HCT116 (cell line): ENCODE results near the gene NCAN.

ENCODE experiments used
- TF ChIP-seq, protein P1 (sequence below), 3 experiments: fragments of 200-600 bp in 1 of 3; sonication (generic) in 1 of 3; IDR thresholded peaks in 2 of 3; conservative IDR thresholded peaks in 1 of 3; 2 replicates each; pipeline ENCODE4 v1.5.1; 2012 to 2017; ENCODE audit warnings: low read depth in 2 of 3, low read length in 2 of 3, antibody characterized with exemption in 1 of 3, borderline replicate concordance in 1 of 3, control low read depth in 1 of 3, mild to moderate bottlenecking in 1 of 3, mixed read lengths in 1 of 3, mixed run types in 1 of 3, moderate library complexity in 1 of 3; ENCODE audit not compliant: insufficient read depth in 1 of 3
- TF ChIP-seq, protein P2 (sequence below): IDR thresholded peaks from 2 replicates; pipeline ENCODE4 v1.6.1; 2012

DNA sequence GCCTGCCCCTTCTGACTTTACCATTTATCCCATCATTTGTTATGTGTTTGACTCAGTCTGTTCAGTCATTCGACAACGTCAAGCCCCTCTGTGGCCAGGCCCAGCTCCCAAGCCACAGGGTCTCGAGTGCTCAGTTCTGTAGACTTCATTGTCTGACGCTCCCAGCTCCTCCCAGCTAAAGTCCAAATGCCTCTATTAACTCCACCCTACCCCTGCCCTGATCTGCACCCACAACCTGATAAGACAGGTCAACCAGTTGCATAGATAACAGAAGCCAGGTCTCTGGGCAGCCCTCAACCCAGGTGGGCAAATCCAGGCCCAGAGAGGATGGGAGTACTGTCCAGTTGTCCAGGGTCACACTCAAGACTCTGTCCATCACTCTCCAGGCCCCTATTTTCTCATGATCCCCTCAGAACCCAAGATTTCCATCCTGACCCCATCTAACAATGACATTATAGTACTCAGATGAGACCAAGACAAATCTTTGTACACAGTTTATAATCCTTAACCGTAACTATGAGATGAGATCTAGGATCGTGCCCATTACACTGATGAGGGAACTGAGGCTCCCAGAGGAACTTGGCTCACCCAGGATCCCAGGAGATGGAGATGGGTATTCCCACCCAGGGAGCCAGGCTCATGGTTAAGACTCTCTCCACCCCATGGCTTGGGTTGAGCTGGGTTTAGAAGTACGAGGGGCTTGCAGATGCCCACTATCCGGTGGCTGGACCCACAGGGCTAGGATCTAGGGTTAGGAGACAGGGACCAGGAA lies 60.3 kb downstream of the NCAN start:
- TF ChIP-seq, protein P1, sequence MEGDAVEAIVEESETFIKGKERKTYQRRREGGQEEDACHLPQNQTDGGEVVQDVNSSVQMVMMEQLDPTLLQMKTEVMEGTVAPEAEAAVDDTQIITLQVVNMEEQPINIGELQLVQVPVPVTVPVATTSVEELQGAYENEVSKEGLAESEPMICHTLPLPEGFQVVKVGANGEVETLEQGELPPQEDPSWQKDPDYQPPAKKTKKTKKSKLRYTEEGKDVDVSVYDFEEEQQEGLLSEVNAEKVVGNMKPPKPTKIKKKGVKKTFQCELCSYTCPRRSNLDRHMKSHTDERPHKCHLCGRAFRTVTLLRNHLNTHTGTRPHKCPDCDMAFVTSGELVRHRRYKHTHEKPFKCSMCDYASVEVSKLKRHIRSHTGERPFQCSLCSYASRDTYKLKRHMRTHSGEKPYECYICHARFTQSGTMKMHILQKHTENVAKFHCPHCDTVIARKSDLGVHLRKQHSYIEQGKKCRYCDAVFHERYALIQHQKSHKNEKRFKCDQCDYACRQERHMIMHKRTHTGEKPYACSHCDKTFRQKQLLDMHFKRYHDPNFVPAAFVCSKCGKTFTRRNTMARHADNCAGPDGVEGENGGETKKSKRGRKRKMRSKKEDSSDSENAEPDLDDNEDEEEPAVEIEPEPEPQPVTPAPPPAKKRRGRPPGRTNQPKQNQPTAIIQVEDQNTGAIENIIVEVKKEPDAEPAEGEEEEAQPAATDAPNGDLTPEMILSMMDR (IDR thresholded peaks at IDR 0.05 in 2 of 3, conservative IDR thresholded peaks at IDR 0.05 in 1 of 3; ENCODE audit: borderline replicate concordance in 1 of 3, insufficient read depth in 1 of 3, low read depth in 2 of 3, low read length in 2 of 3): no peak
- TF ChIP-seq, protein P2, sequence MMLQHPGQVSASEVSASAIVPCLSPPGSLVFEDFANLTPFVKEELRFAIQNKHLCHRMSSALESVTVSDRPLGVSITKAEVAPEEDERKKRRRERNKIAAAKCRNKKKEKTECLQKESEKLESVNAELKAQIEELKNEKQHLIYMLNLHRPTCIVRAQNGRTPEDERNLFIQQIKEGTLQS: no peak
